HFFc6 (cell line): Measurements from ENCODE around the gene FBXO48. TPM values are rescaled to one million over a fixed set of nuclear protein-coding genes. Genes with fewer than 3 reads are reported as not detected.

Experiments
- DNase-seq: peaks from one replicate; pipeline ENCODE4 v3.0.0-alpha.2; 2018
- H3K27ac Mint-ChIP-seq: 2 replicates; pipeline ENCODE4 v1.8.0; 2020; ENCODE audit warnings: mild to moderate bottlenecking, mixed read lengths
- H3K27me3 Mint-ChIP-seq: 2 replicates; pipeline ENCODE4 v1.8.0; 2021; ENCODE audit warnings: mild to moderate bottlenecking, moderate library complexity, mixed read lengths; ENCODE audit not compliant: insufficient read depth
- H3K36me3 Mint-ChIP-seq: 2 replicates; pipeline ENCODE4 v1.8.0; 2021; ENCODE audit warnings: low read depth, mixed read lengths
- H3K4me1 Mint-ChIP-seq: 2 replicates; pipeline ENCODE4 v1.8.0; 2020; ENCODE audit warnings: low read depth, mixed read lengths
- H3K4me3 Mint-ChIP-seq: 2 replicates; pipeline ENCODE4 v1.8.0; 2020; ENCODE audit warnings: mild to moderate bottlenecking, moderate library complexity, mixed read lengths
- H3K9me3 Mint-ChIP-seq: 2 replicates; pipeline ENCODE4 v1.8.0; 2020; ENCODE audit warnings: mild to moderate bottlenecking, mixed read lengths
- CTCF ChIP-seq: fragments of 200-600 bp; sonication (generic); IDR thresholded peaks from 2 replicates; pipeline ENCODE4 v1.5.0; 2021; ENCODE audit warnings: antibody characterized with exemption, mild to moderate bottlenecking
- total RNA-seq, 6 experiments: library from RNA; stranded (reverse); fragmentation: NEBNext Ultra II Directional; extraction: Animal tissue kit (Norgen Biotek cat#: 25700); gene quantifications; 2 replicates in 1 of 6; 3 replicates in 5 of 6; pipeline ENCODE4 v1.2.3, GENCODE V29; 2021

FBXO48 gene
- total RNA-seq, 6 experiments from 2014 or later = 0.40 to 0.85 (median 0.72) TPM

- TF ChIP-seq CTCF = no peak
- Mint-ChIP-seq H3K4me1 (no peaks in the 10 kb centered on the region), H3K9me3 (no peaks in the 10 kb centered on the region), H3K27me3 (peaks cover 7% of the 10 kb centered on the region; the same call in 1 of the 2 replicates), H3K36me3 (no peaks in the 10 kb centered on the region), H3K27ac (no peak overlapping the region), H3K4me3 (no peak overlapping the region)
- no peak for DNase-seq
These were observed 39.0 kb downstream of the FBXO48 start for GRCh38 chr2:68428126-68428525.

GRCh38 chr2:68426848-68427579 is 40.1 kb downstream of the FBXO48 start:
- no peak overlapping the region for H3K4me3 Mint-ChIP-seq
- H3K4me1 Mint-ChIP-seq = no peaks in the 10 kb centered on the region
- H3K27ac Mint-ChIP-seq = no peak overlapping the region
- no peak for TF ChIP-seq CTCF
- H3K27me3 Mint-ChIP-seq = peaks cover 10% of the 10 kb centered on the region; the same call in 1 of the 2 replicates
- H3K9me3 Mint-ChIP-seq = no peaks in the 10 kb centered on the region
- DNase-seq = no peak
- H3K36me3 Mint-ChIP-seq = no peaks in the 10 kb centered on the region

- no peaks in the 10 kb centered on the region for H3K4me1 Mint-ChIP-seq
- H3K36me3 Mint-ChIP-seq = no peaks in the 10 kb centered on the region
- H3K4me3 Mint-ChIP-seq = no peak overlapping the region
- no peaks in the 10 kb centered on the region for H3K9me3 Mint-ChIP-seq
- H3K27me3 Mint-ChIP-seq = peaks cover 9% of the 10 kb centered on the region
- no peak for TF ChIP-seq CTCF
- no peak for DNase-seq
- no peak overlapping the region for H3K27ac Mint-ChIP-seq
These were observed 40.6 kb downstream of the FBXO48 start for GRCh38 chr2:68426446-68426845.

GRCh38 chr2:68425503-68425902 is 41.6 kb downstream of the FBXO48 start:
- Mint-ChIP-seq H3K4me3 (no peak overlapping the region), H3K27me3 (peaks cover 12% of the 10 kb centered on the region), H3K4me1 (no peaks in the 10 kb centered on the region), H3K27ac (no peak overlapping the region), H3K36me3 (no peaks in the 10 kb centered on the region), H3K9me3 (no peaks in the 10 kb centered on the region)
- no peak for DNase-seq
- TF ChIP-seq CTCF = no peak

- no peak for DNase-seq
- H3K27me3 Mint-ChIP-seq = peaks cover 21% of the 10 kb centered on the region
- no peak overlapping the region for H3K27ac Mint-ChIP-seq
- H3K9me3 Mint-ChIP-seq = no peaks in the 10 kb centered on the region
- no peak overlapping the region for H3K4me3 Mint-ChIP-seq
- no peaks in the 10 kb centered on the region for H3K4me1 Mint-ChIP-seq
- no peak for TF ChIP-seq CTCF
- H3K36me3 Mint-ChIP-seq = no peaks in the 10 kb centered on the region
These were observed 43.0 kb downstream of the FBXO48 start for GRCh38 chr2:68423966-68424650.
